Stimulated activated CD4-positive, alpha-beta T cell treated with anti-CD3 and anti-CD28 coated beads, TNF-alpha, amount 100 ng/mL, for 24 hours (primary cell): ENCODE measurements around the gene S100PBP.
"Not testable (repeated sequence)": the region's sequence is repeated elsewhere in the genome, so short reads cannot be mapped to it uniquely, and the experiment has no call there.

Experiments
- DNase-seq, 3 experiments: peaks; one replicate each; pipeline ENCODE4 v3.0.0-alpha.2; 2020; ENCODE audit warnings: low read depth in 3 of 3

Gene S100PBP

DNA sequence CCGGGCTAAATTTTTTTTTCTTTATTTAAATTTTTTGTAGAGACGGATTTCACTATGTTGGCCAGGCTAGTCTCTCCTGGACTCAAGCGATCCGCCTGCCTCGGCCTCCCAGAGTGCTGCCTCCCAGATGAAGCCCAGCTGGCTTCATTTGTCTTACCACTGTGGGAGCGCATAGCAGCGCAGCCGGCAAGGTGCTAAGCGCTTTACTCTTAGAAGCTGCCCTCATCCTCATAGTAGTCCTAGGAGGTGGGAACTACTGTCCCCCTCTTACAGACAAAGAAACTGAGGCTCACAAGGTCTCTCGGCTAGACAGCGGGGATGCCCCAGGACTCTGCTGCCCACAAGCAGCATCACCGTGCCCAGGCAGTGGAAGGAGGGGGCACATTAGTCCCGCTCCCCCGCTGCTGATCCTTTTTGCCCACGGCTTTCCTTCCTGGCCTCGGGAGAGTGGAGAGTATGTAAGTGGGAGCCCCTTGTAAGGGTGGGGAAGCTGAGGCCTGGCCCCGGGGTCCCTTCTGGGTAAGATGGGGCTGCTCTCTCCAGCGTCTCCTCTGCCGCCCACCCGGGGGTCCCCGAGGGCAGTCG lies 83.0 kb downstream of the S100PBP start:
- DNase-seq: no peak

DNA sequence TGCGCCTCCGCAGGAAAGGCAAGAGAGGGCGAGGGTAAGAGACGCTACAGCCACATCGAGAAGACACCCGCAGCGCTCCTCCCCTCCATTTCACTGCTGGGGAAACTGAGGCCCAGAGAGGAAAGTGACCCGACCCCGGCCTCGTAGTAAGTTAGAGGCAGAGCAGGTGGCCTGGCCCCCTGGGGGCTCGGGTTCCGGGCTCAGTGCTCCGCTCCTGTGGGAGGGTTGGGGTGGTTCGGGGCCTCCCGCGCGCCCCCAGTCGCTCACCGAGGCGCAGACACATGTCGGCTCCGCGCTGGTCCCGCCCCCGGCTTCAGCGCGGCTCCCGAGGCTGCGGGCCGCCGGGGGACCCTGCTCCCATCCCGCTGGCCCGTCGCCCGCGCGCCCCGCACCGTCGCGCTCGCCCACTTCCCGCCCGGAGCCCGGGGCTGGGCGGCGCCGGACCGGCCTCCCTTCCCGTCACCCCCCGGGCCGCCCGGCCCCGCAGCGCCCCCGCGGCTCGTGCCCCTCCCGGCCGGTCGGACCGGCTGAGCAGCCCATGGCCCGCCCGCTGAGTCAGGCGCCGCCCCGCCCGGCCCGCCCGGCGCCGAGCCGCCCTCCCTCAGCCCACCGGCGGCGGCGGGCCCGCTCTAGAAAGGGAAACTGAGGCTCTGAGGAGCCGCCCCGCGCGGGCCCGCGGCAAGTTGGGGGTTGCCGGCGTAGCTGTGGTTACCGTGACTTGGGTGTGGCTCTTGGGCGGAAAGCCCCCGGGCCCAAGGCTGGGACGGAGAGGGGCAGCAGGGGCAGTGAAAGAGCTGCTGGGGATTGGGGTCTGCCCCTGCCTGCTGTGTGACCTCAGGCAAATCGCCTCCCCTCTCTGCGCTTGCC lies 83.7 kb downstream of the S100PBP start, which contains the start of gene TMEM54:
Gene TMEM54 (minus strand): TSS at position 434 of the 867 bp plus-strand sequence. CDS start 151 bp downstream, at position 283.
- DNase-seq: peak in 1 of 3 experiments; percentile 14

DNA sequence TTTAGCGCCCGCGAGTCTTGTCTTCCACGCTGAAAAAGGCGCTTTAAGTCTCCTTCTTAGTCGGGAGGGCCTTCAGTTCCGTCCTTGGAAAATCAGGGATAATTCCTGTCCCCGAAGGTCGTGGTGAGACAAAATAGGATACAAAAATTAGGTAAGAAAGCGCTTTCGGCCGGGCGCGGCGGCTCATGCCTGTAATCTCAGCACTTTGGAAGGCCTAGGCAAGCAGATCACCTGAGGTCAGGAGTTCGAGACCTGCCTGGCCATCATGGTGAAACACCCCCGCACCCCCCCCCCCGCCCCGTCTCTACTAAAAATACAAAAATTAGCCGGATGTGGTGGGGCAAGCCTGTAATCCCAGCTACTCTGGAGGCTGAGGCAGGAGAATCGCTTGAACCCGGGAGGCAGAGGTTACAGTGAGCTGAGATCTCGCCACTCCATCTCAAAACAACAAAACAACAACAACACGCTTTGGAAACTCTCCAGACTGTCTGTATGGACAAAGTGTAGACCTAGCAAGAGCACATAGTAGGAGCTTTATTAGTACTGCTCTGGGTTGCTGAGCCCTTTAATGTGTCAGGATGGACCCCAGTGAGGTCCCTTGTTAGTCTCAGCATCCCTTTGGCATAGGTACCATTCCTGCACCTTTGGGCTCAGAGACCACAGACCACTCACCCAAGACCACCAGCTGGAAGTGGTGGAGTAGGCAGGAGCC lies 84.5 kb downstream of the S100PBP start:
- no peak for DNase-seq

DNA sequence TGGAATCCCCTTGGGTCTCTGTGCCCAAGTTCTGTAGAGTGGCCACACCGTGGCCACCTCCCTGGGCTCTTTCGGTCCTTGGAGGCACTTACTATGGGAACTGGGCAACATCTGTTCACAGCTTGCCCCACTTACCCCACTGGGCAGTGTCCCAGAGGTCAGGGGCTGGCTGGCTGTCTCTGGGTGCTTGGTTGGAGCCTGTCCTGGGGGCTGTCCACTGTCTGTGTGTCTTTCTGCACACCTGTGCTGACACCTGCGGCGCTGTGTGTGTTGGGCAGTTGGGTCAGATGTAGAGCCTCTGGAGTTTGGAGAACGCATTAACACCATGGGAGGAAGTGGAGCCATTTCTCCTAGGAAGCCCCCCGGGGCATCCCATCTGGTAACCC lies 85.1 kb downstream of the S100PBP start:
- no peak for DNase-seq

DNA sequence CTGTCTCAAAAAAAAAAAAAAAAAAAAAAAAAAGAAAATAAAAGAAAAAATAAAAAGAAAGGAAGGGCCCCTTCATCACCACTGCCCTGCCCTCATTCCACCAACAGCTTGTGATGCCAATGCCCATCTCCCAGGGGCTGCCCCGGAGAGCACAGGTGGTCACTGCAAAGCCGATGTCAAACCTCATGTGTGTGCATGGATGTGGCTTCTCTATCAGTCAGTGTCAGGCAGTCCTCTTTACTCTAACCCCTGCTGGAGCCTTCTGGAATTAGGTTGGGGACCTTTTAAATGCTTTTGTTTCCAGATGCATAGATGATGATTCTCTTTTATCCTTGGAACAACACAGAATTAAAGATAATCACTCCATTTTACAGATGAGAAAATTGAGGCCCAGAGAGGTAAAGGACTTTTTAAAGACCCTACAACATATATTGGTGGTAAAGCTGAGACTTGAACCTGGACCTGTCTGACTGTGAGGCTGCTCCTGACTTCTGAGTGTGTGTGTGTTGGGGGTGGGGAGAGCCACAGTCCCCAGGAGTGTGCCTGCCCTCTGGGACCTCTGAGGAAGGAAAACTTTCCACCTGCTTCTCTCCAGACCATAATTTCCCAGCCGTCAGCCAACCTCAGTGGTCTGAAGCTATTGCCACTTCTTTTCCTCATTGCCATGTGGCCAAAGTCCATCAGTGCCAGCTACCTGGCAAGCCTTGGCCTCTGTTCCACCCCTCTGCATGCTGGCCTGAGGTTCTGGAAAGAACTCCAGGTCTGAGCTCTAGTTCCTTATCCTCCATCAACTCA lies 86.7 kb downstream of the S100PBP start:
- DNase-seq: no peak

DNA sequence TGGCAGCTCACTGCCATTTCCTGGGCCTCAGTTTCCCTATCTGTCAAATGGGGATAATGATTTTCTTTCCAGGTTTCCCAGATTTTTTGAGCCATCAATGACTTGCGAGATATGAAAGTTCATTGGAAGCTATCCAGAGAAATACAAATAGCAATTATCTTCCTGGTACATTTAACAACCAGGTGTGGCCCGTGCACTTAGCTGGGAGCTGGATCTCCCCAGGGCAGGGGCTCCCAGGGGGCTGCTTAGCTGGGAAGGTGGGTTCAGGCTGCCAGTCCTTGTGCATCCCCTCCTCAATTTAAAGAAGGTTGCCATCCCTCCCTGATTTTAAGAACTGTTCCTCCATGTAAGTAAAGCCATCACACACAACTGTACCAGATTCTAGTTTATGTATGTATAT lies 87.3 kb downstream of the S100PBP start:
- no peak for DNase-seq

DNA sequence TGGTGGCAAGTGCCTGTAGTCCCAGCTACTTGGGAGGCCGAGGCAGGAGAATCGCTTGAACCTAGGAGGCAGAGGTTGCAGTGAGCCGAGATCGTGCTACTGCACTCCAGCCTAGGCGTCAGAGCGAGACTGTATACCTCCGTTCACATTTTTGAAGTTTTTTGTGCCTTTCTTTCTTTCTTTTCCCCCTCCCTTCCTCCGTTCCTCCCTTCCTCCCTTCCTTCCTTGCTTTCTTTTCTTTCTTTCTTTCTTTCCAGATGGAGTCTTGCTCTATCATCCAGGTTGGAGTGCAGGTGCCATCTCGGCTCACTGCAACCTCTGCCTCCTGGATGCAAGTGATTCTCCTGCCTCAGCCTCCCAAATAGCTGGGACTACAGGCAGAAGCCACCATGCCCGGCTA lies 88.1 kb downstream of the S100PBP start:
- DNase-seq: not testable (repeated sequence)

DNA sequence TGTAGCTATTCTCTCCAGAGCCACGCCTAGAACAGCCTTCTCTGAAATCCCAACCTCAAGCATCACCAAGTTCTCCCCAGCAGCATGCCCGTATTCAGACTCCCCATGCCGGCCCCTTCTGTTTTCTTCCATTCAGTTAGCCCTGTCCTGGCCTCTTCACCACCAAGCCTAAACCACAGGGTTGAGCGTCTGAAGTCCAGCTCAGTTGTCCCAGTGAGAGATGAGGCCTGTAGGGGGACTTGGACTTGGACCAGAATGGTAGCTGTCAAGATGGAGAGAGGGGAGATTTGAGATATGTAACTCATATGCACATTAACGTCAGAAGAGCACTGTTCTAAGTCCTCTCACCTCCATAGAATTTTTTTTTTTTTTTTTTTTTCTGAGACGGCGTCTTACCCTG lies 89.2 kb downstream of the S100PBP start:
- no peak for DNase-seq

DNA sequence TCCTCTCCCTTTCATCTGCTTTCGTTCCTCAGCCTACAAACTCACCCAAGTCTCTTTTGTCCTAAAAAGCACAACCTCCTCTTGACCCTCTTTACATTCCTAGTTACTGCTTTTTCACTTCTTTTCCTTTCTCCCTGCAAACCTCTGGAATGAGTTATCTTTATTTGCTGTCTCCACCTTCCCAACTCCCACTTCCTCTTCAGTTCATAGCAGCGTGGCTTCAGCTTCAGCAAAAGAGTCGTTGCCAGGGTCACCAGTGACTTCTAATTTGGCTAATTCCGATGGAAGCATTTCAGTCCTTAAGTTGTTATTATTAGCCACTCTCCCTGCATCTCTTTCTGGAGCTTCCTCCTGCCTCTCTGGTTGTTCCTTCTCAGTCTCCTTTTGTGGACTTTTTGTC lies 90.0 kb downstream of the S100PBP start:
- no peak for DNase-seq
